ENCODE data around the gene C14orf39. TPM values are rescaled to one million over a fixed set of nuclear protein-coding genes. Genes with fewer than 3 reads are reported as not detected.
"Not testable (repeated sequence)": the region's sequence is repeated elsewhere in the genome, so short reads cannot be mapped to it uniquely, and the experiment has no call there.

The C14orf39 gene
- total RNA-seq, 1 experiment from 2014 or later = 0.08 TPM

- BruUV-seq (replicated peaks) = no TSS peak
Observed at GRCh38 chr14:60455875-60456274, 30.0 kb downstream of the C14orf39 start.

GRCh38 chr14:60430276-60430675 lies 55.6 kb downstream of the C14orf39 start:
- ChIA-PET CTCF (no interaction called here), POLR2A (no interaction called here)
- H3K27ac ChIP-seq (ENCODE audit: low read length) = no peak overlapping the region
- no peak overlapping the region for H3K4me3 ChIP-seq (ENCODE audit: low read depth in 2 of 2, low read length in 2 of 2)
- TF ChIP-seq REST (IDR thresholded peaks at IDR 0.05; ENCODE audit: insufficient read depth in 1 of 2, low read depth in 2 of 2, low read length in 1 of 2) (no peak), CTCF (IDR thresholded peaks at IDR 0.05) (no peak), SIN3A (IDR thresholded peaks at IDR 0.05; ENCODE audit: borderline replicate concordance, insufficient read depth, low read depth, low read length) (no peak), POLR2AphosphoS5 (IDR thresholded peaks at IDR 0.05; ENCODE audit: low read depth, low read length) (no peak), TCF7L2 (IDR thresholded peaks at IDR 0.05; ENCODE audit: low read depth, low read length) (no peak)
- intact Hi-C loops (cut with micrococcal nuclease; ENCODE audit: unreplicated experiment) (no loop called here), in situ Hi-C loops (cut with HindIII; ENCODE audit: low pct_unique_long_range_greater_than_20kb, low sequenced_read_pairs) (no loop called here)
- H3K9me3 ChIP-seq (ENCODE audit: control insufficient read depth, insufficient read depth, low read depth, low read length) = no peaks in the 10 kb centered on the region
- no peaks in the 10 kb centered on the region for H3K4me1 ChIP-seq (ENCODE audit: control insufficient read depth, insufficient read depth, low read length)
- no peak for DNase-seq (ENCODE audit: low read depth, low spot score)
- no peaks in the 10 kb centered on the region for H3K27me3 ChIP-seq (ENCODE audit: control insufficient read depth, insufficient read depth, low read length)
- no peak for ATAC-seq
- no TSS peak for BruUV-seq (replicated peaks)
- H3K36me3 ChIP-seq (ENCODE audit: control insufficient read depth, insufficient read depth, low read length) = no peaks in the 10 kb centered on the region

More at GRCh38 chr14:60455875-60456274, 30.0 kb downstream of the C14orf39 start:
- no peak for TF ChIP-seq POLR2AphosphoS5 (IDR thresholded peaks at IDR 0.05; ENCODE audit: low read depth, low read length)
- Histone ChIP-seq H3K4me3 (ENCODE audit: low read depth in 2 of 2, low read length in 2 of 2) (no peak overlapping the region), H3K27ac (ENCODE audit: low read length) (no peak overlapping the region), H3K4me1 (ENCODE audit: control insufficient read depth, insufficient read depth, low read length) (no peaks in the 10 kb centered on the region), H3K27me3 (ENCODE audit: control insufficient read depth, insufficient read depth, low read length) (peaks cover 2% of the 10 kb centered on the region; the same call in 1 of the 2 replicates), H3K9me3 (ENCODE audit: control insufficient read depth, insufficient read depth, low read depth, low read length) (no peaks in the 10 kb centered on the region), H3K36me3 (ENCODE audit: control insufficient read depth, insufficient read depth, low read length) (no peaks in the 10 kb centered on the region)
- CTCF ChIA-PET = no interaction called here
- POLR2A ChIA-PET = no interaction called here
- intact Hi-C loops (cut with micrococcal nuclease; ENCODE audit: unreplicated experiment) = no loop called here
- in situ Hi-C loops (cut with HindIII; ENCODE audit: low pct_unique_long_range_greater_than_20kb, low sequenced_read_pairs) = no loop called here
- no peak for DNase-seq (ENCODE audit: low read depth, low spot score)
- ATAC-seq = no peak

GRCh38 chr14:60420050-60420449 lies 65.8 kb downstream of the C14orf39 start:
- Histone ChIP-seq H3K27me3 (ENCODE audit: control insufficient read depth, insufficient read depth, low read length) (no peaks in the 10 kb centered on the region), H3K4me1 (ENCODE audit: control insufficient read depth, insufficient read depth, low read length) (no peaks in the 10 kb centered on the region), H3K4me3 (ENCODE audit: low read depth in 2 of 2, low read length in 2 of 2) (no peak overlapping the region), H3K9me3 (ENCODE audit: control insufficient read depth, insufficient read depth, low read depth, low read length) (no peaks in the 10 kb centered on the region), H3K36me3 (ENCODE audit: control insufficient read depth, insufficient read depth, low read length) (no peaks in the 10 kb centered on the region), H3K27ac (ENCODE audit: low read length) (no peak overlapping the region)
- intact Hi-C loops (cut with micrococcal nuclease; ENCODE audit: unreplicated experiment) (no loop called here), in situ Hi-C loops (cut with HindIII; ENCODE audit: low pct_unique_long_range_greater_than_20kb, low sequenced_read_pairs) (no loop called here)
- ChIA-PET POLR2A (no interaction called here), CTCF (no interaction called here)
- BruUV-seq (replicated peaks) = no TSS peak
- DNase-seq (ENCODE audit: low read depth, low spot score) = no peak
- ATAC-seq = no peak
- no peak for TF ChIP-seq CTCF (IDR thresholded peaks at IDR 0.05)

- ATAC-seq = 0 out of 2 replicates have a peak, but pooled peaks have one; percentile 70
- BruUV-seq (replicated peaks) = not testable (repeated sequence)
Observed at GRCh38 chr14:60397550-60397949, 88.3 kb downstream of the C14orf39 start.

More at GRCh38 chr14:60397550-60397949, 88.3 kb downstream of the C14orf39 start:
- H3K4me1 ChIP-seq (ENCODE audit: control insufficient read depth, insufficient read depth, low read length); H3K27ac ChIP-seq (ENCODE audit: low read length); H3K36me3 ChIP-seq (ENCODE audit: control insufficient read depth, insufficient read depth, low read length); intact Hi-C loops (cut with micrococcal nuclease; ENCODE audit: unreplicated experiment); H3K4me3 ChIP-seq (ENCODE audit: low read depth in 2 of 2, low read length in 2 of 2); CTCF ChIA-PET; H3K9me3 ChIP-seq (ENCODE audit: control insufficient read depth, insufficient read depth, low read depth, low read length); in situ Hi-C loops (cut with HindIII; ENCODE audit: low pct_unique_long_range_greater_than_20kb, low sequenced_read_pairs); H3K27me3 ChIP-seq (ENCODE audit: control insufficient read depth, insufficient read depth, low read length); DNase-seq (ENCODE audit: low read depth, low spot score): not testable (repeated sequence)
- POLR2A ChIA-PET = interaction anchor here (0.7 kb wide), 1 partner anchor 12 kb away, joined by 3 read pairs; no protein-coding TSS in a partner anchor
